DOHH2 (cell line): ENCODE data around the gene TRABD.

ENCODE experiments used
- H3F3A ChIP-seq: fragments of 200-600 bp; sonication (generic), shearing (Covaris generic); 2 replicates; pipeline ENCODE4 v1.6.0; 2016; ENCODE audit warnings: antibody characterized with exemption, mild to moderate bottlenecking; ENCODE audit not compliant: control insufficient read depth, insufficient read depth
- H3K27ac ChIP-seq: fragments of 200-600 bp; sonication (generic); 2 replicates; pipeline ENCODE4 v1.5.1; 2014; ENCODE audit warnings: low read depth, mild to moderate bottlenecking, low read length, moderate library complexity
- H3K27me3 ChIP-seq: fragments of 200-600 bp; sonication (generic); 2 replicates; pipeline ENCODE4 v1.6.1; 2014; ENCODE audit warnings: mild to moderate bottlenecking, low read length, mixed read lengths; ENCODE audit not compliant: control insufficient read depth
- H3K36me3 ChIP-seq: fragments of 200-600 bp; sonication (generic); 2 replicates; pipeline ENCODE4 v1.6.1; 2014; ENCODE audit warnings: mild to moderate bottlenecking, low read length, moderate library complexity, mixed read lengths; ENCODE audit not compliant: control insufficient read depth
- H3K4me1 ChIP-seq: fragments of 200-600 bp; sonication (generic); 2 replicates; pipeline ENCODE4 v1.6.1; 2014; ENCODE audit warnings: mild to moderate bottlenecking, low read length, mixed read lengths; ENCODE audit not compliant: control insufficient read depth
- H3K4me2 ChIP-seq: fragments of 200-600 bp; sonication (generic); 2 replicates; pipeline ENCODE4 v1.6.0; 2014; ENCODE audit warnings: mild to moderate bottlenecking, low read length, moderate library complexity
- H3K4me3 ChIP-seq: fragments of 200-600 bp; sonication (generic); 2 replicates; pipeline ENCODE4 v1.5.1; 2014; ENCODE audit warnings: mild to moderate bottlenecking, low read length, mixed read lengths
- H3K79me2 ChIP-seq: fragments of 200-600 bp; sonication (generic); 2 replicates; pipeline ENCODE4 v1.6.1; 2014; ENCODE audit warnings: mild to moderate bottlenecking, low read length, mixed read lengths; ENCODE audit not compliant: control insufficient read depth
- H3K9me2 ChIP-seq: fragments of 200-600 bp; sonication (generic); replicated peaks from 2 replicates; pipeline ENCODE4 v1.6.1; 2014; ENCODE audit warnings: mild to moderate bottlenecking, low read length, mixed read lengths; ENCODE audit not compliant: control insufficient read depth
- H3K9me3 ChIP-seq: fragments of 200-600 bp; sonication (generic); 2 replicates; pipeline ENCODE4 v1.6.1; 2014; ENCODE audit warnings: antibody characterized with exemption, low read length, mixed read lengths; ENCODE audit not compliant: control insufficient read depth, insufficient read depth
- H4K20me1 ChIP-seq: fragments of 200-600 bp; sonication (generic); 2 replicates; pipeline ENCODE4 v1.6.0; 2014; ENCODE audit warnings: low read depth, mild to moderate bottlenecking, antibody characterized with exemption, low read length, moderate library complexity; ENCODE audit not compliant: control insufficient read depth, insufficient read depth
- CTCF ChIP-seq: fragments of 200-600 bp; sonication (generic); IDR thresholded peaks from one replicate; pipeline ENCODE4 v1.5.1; 2014; ENCODE audit warnings: antibody characterized with exemption, mild to moderate bottlenecking, low read depth, low read length; ENCODE audit not compliant: poor library complexity, severe bottlenecking
- EZH2phosphoT487 ChIP-seq: fragments of 200-600 bp; sonication (generic); IDR thresholded peaks from 2 replicates; pipeline ENCODE4 v1.6.1; 2017; ENCODE audit warnings: borderline replicate concordance, mild to moderate bottlenecking, antibody characterized with exemption, low read length, moderate library complexity, mixed read lengths

The TRABD gene

GRCh38 chr22:50211147-50211546 lies 25.4 kb downstream of the TRABD start:
- H3K79me2 ChIP-seq, result peaks cover 83% of the 10 kb centered on the region
- peaks cover 89% of the 10 kb centered on the region for H3K36me3 ChIP-seq

DNA sequence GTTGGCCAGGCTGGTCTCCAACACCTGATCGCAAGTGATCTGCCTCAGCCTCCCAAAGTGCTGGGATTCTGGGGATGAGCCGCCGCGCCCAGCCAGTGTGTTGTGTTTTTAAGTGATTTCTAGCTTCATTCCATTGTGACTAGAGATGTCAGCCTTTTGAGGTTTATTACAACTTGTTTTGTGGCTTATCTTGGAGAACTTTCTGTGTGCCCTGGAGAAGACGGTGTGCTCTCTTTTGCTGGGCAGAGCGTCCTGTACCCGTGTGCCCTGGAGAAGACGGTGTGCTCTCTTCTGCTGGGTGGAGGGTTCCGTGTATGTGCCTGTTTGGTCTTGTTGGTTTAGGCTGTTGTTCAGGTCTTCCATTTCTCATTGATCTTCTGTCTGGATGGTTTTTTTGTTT lies 27.6 kb downstream of the TRABD start:
- H3K27me3 ChIP-seq, result no peaks in the 10 kb centered on the region
- H3K79me2 ChIP-seq, result peaks cover 68% of the 10 kb centered on the region
- peaks cover 10% of the 10 kb centered on the region; the same call in 1 of the 2 replicates for H4K20me1 ChIP-seq
- H3K4me2 ChIP-seq, result no peak overlapping the region
- no peaks in the 10 kb centered on the region for H3K9me3 ChIP-seq
- H3K4me1 ChIP-seq, result peaks cover 8% of the 10 kb centered on the region; the same call in 1 of the 2 replicates
- peaks cover 90% of the 10 kb centered on the region for H3K36me3 ChIP-seq
- H3K9me2 ChIP-seq, result no peaks in the 10 kb centered on the region
- H3K27ac ChIP-seq, result no peak overlapping the region
- no peak overlapping the region for H3K4me3 ChIP-seq
- H3F3A ChIP-seq, result no peaks in the 10 kb centered on the region
- TF ChIP-seq EZH2phosphoT487 (no peak), CTCF (no peak)

More at GRCh38 chr22:50211147-50211546, 25.4 kb downstream of the TRABD start:
- Histone ChIP-seq H3K9me2 (no peaks in the 10 kb centered on the region), H4K20me1 (peaks cover 17% of the 10 kb centered on the region; the same call in 1 of the 2 replicates), H3K9me3 (no peaks in the 10 kb centered on the region), H3K27me3 (no peaks in the 10 kb centered on the region), H3F3A (peaks cover 4% of the 10 kb centered on the region; the same call in 1 of the 2 replicates), H3K27ac (no peak overlapping the region), H3K4me2 (no peak overlapping the region), H3K4me3 (no peak overlapping the region), H3K4me1 (peaks cover 25% of the 10 kb centered on the region)
- TF ChIP-seq CTCF (no peak), EZH2phosphoT487 (no peak)

GRCh38 chr22:50215297-50216054 lies 29.8 kb downstream of the TRABD start:
- Histone ChIP-seq H3K36me3 (peaks cover 90% of the 10 kb centered on the region), H3K27ac (no peak overlapping the region), H3K27me3 (no peaks in the 10 kb centered on the region), H3K9me2 (no peaks in the 10 kb centered on the region), H3K4me3 (no peak overlapping the region), H3K9me3 (no peaks in the 10 kb centered on the region), H3K4me1 (no peaks in the 10 kb centered on the region), H3K79me2 (peaks cover 54% of the 10 kb centered on the region), H3F3A (no peaks in the 10 kb centered on the region), H4K20me1 (peaks cover 4% of the 10 kb centered on the region; the same call in 1 of the 2 replicates), H3K4me2 (no peak overlapping the region)
- TF ChIP-seq EZH2phosphoT487, result no peak
- no peak for TF ChIP-seq CTCF
